Immature natural killer cell (primary cell): Measurements from ENCODE around the gene EIF4G2. TPM values are rescaled to one million over a fixed set of nuclear protein-coding genes. Genes with fewer than 3 reads are reported as not detected.
A peak's percentile ranks its signal among the peaks of the same experiment; 100 is the strongest.

Source experiments
- DNase-seq, 3 donors: peaks; one replicate each; pipeline ENCODE4 v3.0.0; 2022; ENCODE audit warnings: mixed read lengths in 1 of 3
- H3K27ac Mint-ChIP-seq, 6 donors: one replicate each; pipeline ENCODE4 v1.8.0; 2020; ENCODE audit warnings: mixed read lengths in 6 of 6, mild to moderate bottlenecking in 5 of 6, inconsistent platforms in 4 of 6, moderate library complexity in 3 of 6
- H3K27me3 Mint-ChIP-seq, 3 donors: one replicate each; pipeline ENCODE4 v1.8.0; 2020 to 2021; ENCODE audit warnings: low read depth in 3 of 3, mild to moderate bottlenecking in 3 of 3, mixed read lengths in 3 of 3, moderate library complexity in 3 of 3, inconsistent platforms in 1 of 3
- H3K36me3 Mint-ChIP-seq, 3 donors: one replicate each; pipeline ENCODE4 v1.8.0; 2020; ENCODE audit warnings: mixed read lengths in 3 of 3, inconsistent platforms in 2 of 3, mild to moderate bottlenecking in 2 of 3
- H3K4me1 Mint-ChIP-seq, 2 donors: one replicate each; pipeline ENCODE4 v1.8.0; 2020; ENCODE audit warnings: inconsistent platforms in 2 of 2, mild to moderate bottlenecking in 2 of 2, mixed read lengths in 2 of 2, moderate library complexity in 1 of 2
- H3K4me3 Mint-ChIP-seq, 5 donors: one replicate each; pipeline ENCODE4 v1.8.0; 2020; ENCODE audit warnings: mild to moderate bottlenecking in 5 of 5, mixed read lengths in 5 of 5, inconsistent platforms in 3 of 5, moderate library complexity in 3 of 5
- H3K9me3 Mint-ChIP-seq, 6 donors: one replicate each; pipeline ENCODE4 v1.8.0; 2020; ENCODE audit warnings: mild to moderate bottlenecking in 6 of 6, mixed read lengths in 6 of 6, inconsistent platforms in 4 of 6, moderate library complexity in 3 of 6
- polyA plus RNA-seq, 3 donors: library from polyadenylated mRNA; unstranded; fragments of 300-500 nt; fragmentation: Illumina TruSeq; gene quantifications; one replicate each; pipeline ENCODE4 v1.2.3, GENCODE V29; 2021

Gene EIF4G2
- polyA plus RNA-seq, 3 donors from 2014 or later: 322 to 508 (median 441) TPM

GRCh38 chr11:10752061-10752460 is 56.7 kb downstream of the EIF4G2 start:
- peaks cover 3 to 23% (median 11%) of the 10 kb centered on the region in 3 donors for H3K36me3 Mint-ChIP-seq
- peaks cover 0 to 8% (median 1%) of the 10 kb centered on the region in 3 donors for H3K27me3 Mint-ChIP-seq
- DNase-seq: no peak
- peak overlapping the region; percentile 87 to 96 (median 92) for H3K27ac Mint-ChIP-seq
- H3K9me3 Mint-ChIP-seq: no peaks in the 10 kb centered on the region
- peaks cover 20 to 50% of the 10 kb centered on the region in 2 donors for H3K4me1 Mint-ChIP-seq
- peak overlapping the region; percentile 90 to 97 (median 97) for H3K4me3 Mint-ChIP-seq

- H3K36me3 Mint-ChIP-seq: peaks cover 3 to 18% (median 11%) of the 10 kb centered on the region in 3 donors
- DNase-seq: no peak
- peaks cover 20 to 50% of the 10 kb centered on the region in 2 donors for H3K4me1 Mint-ChIP-seq
- peak overlapping the region; percentile 90 to 97 (median 97) for H3K4me3 Mint-ChIP-seq
- peaks cover 0 to 8% (median 1%) of the 10 kb centered on the region in 3 donors for H3K27me3 Mint-ChIP-seq
- H3K9me3 Mint-ChIP-seq: no peaks in the 10 kb centered on the region
- peak overlapping the region; percentile 87 to 96 (median 92) for H3K27ac Mint-ChIP-seq
Measured at GRCh38 chr11:10751581-10751940, 57.2 kb downstream of the EIF4G2 start.

DNA sequence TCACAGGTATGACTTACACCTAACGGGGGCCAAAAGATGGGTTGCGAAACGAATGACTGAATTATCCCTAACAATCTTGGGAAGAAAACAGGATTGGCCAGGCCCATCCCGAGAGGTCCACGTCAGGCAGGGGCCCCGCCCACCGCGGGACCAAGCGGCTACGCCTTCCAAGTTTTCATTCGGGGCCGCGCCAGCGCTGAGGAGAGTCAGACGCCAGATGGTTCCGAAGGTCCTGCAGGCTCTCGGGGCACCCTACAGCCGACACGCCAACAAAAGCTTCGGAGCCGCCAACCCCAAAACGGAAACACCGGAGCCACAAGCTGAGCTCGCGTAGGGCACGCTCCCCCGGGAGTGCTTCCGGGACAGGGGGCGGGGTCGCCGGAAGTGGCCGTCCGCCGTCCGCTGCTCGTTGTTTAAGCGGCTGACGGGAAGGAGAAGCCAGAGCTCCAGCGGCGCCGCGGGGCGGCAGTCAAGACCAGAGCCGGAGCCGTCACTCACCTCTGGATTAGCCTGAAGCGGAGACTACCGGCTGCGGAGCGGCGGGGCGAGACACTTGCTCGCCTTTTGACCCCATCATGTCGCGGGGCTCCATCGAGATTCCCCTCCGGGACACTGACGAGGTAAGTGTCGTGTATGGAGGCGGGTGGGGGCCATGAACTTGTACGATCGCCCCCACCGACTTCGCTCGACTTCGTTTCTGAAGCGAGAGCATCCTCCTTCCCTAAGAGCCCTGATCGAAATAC is 57.7 kb downstream of the EIF4G2 start, which contains the start of gene CTR9:
TSS of gene CTR9 (plus strand) at position 409 of the 743 bp plus-strand sequence. CDS start at position 576, 167 bp downstream.
- no peaks in the 10 kb centered on the region for H3K9me3 Mint-ChIP-seq
- peak within 1 kb of the TSS; percentile 87 to 96 (median 92) for H3K27ac Mint-ChIP-seq
- peak; percentile 91 to 92 (median 91) for DNase-seq
- H3K4me1 Mint-ChIP-seq: peaks cover 20 to 50% of the 10 kb centered on the region in 2 donors
- peak within 1 kb of the TSS; percentile 90 to 97 (median 97) for H3K4me3 Mint-ChIP-seq
- peaks cover 0 to 8% (median 1%) of the 10 kb centered on the region in 3 donors for H3K27me3 Mint-ChIP-seq
- peaks cover 3 to 17% (median 11%) of the 10 kb centered on the region in 3 donors for H3K36me3 Mint-ChIP-seq

DNA sequence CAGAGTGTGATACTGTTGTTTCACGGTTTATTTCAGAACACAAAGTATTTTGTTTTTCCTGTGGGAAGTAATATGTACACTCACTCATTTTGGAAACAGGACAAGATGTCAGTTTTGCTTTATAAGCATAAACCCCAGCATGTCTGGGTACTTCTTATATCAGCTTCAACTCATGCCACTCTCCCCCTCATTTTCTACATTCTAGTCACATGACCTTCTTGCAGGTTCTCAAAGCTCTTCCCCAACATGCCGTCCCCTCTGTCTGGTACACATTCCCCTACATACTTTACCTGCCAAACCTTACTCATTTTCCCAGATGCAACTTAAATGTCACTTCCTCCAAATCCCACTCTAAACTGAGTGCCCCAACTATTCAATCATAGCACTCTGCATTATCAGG is 59.2 kb downstream of the EIF4G2 start:
- H3K4me3 Mint-ChIP-seq: peak overlapping the region; percentile 0 to 70 (median 27)
- peak overlapping the region in 3 of 6 donors; percentile 4 to 73 (median 54) for H3K27ac Mint-ChIP-seq
- peaks cover 0 to 5% (median 3%) of the 10 kb centered on the region in 3 donors for H3K36me3 Mint-ChIP-seq
- H3K27me3 Mint-ChIP-seq: peaks cover 0 to 8% (median 1%) of the 10 kb centered on the region in 3 donors
- peaks cover 28 to 58% of the 10 kb centered on the region in 2 donors for H3K4me1 Mint-ChIP-seq
- DNase-seq: no peak
- H3K9me3 Mint-ChIP-seq: no peaks in the 10 kb centered on the region

GRCh38 chr11:10747733-10748132 is 61.0 kb downstream of the EIF4G2 start:
- DNase-seq: no peak
- H3K4me3 Mint-ChIP-seq: no peak overlapping the region
- peaks cover 5 to 17% (median 9%) of the 10 kb centered on the region in 3 donors for H3K27me3 Mint-ChIP-seq
- peaks cover 45 to 61% of the 10 kb centered on the region in 2 donors for H3K4me1 Mint-ChIP-seq
- H3K36me3 Mint-ChIP-seq: peaks cover 0 to 3% (median 0%) of the 10 kb centered on the region in 3 donors
- H3K9me3 Mint-ChIP-seq: no peaks in the 10 kb centered on the region
- H3K27ac Mint-ChIP-seq: no peak overlapping the region

Other genes with a start within 250 kb of the EIF4G2 start
- gene LYVE1, start 240.3 kb downstream of the EIF4G2 start, polyA plus RNA-seq: not detected
- under 1 TPM in 1 of 3 donors, not detected in 2; 0.41 TPM for gene IRAG1, start 115.2 kb downstream of the EIF4G2 start, polyA plus RNA-seq
- 10 to 100 TPM; 32.6 to 68.0 (median 43.2) TPM for gene CTR9, start 57.7 kb downstream of the EIF4G2 start, polyA plus RNA-seq
- 10 to 100 TPM in 1 of 3 donors, 1 to 10 TPM in 2; 7.2 to 14.7 (median 9.8) TPM for gene ZBED5, start 49.1 kb upstream of the EIF4G2 start, polyA plus RNA-seq